Stimulated activated CD4-positive, alpha-beta T cell treated with anti-CD3 and anti-CD28 coated beads, Interleukin-4, amount 100 ng/mL, for 24 hours (primary cell): ENCODE results near the gene DSN1.
"Not testable (repeated sequence)": the region's sequence is repeated elsewhere in the genome, so short reads cannot be mapped to it uniquely, and the experiment has no call there.

Experiments used
- DNase-seq: peaks from one replicate; pipeline ENCODE4 v3.0.0-alpha.2; 2020

The DSN1 gene

GRCh38 chr20:36773597-36774390, at the start of gene DSN1:
Gene DSN1 (minus strand): TSS chr20:36773763. CDS start chr20:36771458, 2,305 bp downstream.
- DNase-seq = peak; percentile 98

DNA sequence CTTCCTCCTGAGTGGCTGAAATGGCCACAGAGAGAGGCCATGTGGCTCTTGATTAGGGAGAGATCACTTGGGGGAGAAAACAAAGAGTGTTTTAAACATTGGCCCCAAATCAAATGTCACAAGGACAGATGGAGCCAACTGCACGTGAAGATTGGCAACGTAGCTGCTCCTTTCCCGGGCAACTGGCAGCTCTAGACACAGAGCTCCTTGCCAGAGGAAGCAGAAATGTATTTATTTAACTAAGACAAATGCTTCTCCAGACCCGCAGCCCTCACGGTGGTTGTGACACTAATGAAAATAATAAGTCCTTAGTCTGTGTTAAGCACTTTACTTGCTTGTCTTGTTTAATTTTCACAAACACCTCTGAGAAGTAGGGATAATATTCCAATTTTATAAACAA, 49.6 kb upstream of the DSN1 start:
- no peak for DNase-seq

DNA sequence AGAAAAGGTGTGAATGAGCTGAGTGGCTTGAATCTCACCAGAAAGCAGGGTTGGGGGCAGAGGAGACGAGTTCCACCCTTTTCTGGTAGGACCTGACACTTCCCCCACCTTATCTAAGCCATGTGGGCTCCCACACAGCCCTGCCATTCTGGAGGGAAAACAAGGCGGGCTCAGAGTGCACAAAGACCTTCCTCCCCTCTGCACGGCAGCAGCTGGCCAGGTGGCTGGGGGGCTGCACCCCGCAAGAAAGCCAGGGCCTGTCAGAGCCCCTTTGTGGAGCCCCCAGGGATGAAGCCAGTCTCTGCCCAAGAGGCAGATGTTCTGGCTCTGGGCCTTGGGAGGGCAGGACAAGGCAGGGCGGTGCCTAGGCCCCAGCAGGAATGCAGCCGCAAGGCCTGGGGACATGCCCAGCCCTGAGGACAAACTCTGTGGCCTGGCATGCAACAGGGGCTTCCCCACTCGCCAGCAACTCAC, 48.4 kb upstream of the DSN1 start:
- no peak for DNase-seq

DNA sequence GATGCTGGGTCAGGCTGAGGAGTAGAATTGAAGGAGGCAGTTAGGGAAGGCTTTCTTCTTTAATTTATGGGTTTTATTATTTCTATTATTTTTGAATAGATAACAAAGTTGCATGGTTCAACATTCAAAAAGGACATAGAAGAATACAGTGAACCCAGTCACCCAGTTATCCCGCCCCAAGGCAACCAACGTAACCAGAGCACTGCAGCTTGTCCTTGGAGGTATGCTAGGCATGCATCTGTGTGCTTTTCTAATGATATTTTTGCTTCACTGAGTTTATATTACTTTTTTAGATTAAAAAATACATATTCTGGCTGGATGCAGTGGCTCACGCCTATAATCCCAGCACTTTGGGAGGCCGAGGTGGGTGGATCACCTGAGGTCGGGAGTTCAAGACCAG, 47.4 kb upstream of the DSN1 start:
- DNase-seq = no peak

DNA sequence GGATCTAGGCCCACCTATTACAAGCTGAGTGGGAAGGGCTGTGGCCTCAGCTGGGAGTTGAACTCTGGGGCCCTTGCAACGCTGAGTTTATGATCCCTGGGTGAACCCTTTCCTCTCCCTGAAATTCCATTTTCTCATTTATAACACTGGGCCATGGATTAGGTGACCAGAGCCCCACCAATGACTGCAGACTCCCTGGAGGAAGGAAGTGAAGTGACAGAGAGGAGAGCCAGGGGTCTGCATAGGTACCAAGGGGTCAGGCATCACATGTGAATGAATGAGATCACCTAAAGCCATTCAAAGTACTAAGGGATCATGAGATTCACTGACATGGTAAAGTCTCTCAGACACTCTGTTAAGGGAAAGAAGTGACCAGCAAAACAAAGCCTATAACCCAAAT, 46.5 kb upstream of the DSN1 start:
- no peak for DNase-seq

DNA sequence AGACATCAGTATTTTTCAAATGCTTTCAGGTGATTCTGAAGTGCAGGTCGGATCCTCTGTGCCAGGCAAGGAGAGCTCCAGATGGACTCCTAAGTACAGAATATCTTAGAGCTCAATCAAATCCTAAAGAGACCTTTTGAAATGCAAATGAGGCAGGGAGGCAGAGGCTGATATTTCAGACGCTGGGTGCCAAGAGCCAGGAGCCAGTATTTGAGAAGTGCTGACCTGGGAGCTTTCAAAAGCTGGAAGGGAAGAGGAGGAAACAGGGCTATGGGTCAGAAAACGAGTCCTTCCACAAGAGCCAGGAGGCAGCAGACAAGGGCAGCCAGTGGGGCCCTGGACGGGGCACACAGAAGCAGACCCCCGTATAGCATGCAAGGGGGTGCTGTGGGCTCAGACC, 46.1 kb upstream of the DSN1 start:
- no peak for DNase-seq

- DNase-seq = no peak
These were observed 45.3 kb upstream of the DSN1 start for GRCh38 chr20:36818861-36819260.

- DNase-seq = no peak
These were observed 44.6 kb upstream of the DSN1 start for GRCh38 chr20:36818185-36818584.

- DNase-seq = no peak
These were observed 43.9 kb upstream of the DSN1 start for GRCh38 chr20:36817496-36817895.

- DNase-seq = no peak
These were observed 42.0 kb upstream of the DSN1 start for GRCh38 chr20:36815454-36816091.

GRCh38 chr20:36812594-36813463, 39.3 kb upstream of the DSN1 start:
- no peak for DNase-seq

DNA sequence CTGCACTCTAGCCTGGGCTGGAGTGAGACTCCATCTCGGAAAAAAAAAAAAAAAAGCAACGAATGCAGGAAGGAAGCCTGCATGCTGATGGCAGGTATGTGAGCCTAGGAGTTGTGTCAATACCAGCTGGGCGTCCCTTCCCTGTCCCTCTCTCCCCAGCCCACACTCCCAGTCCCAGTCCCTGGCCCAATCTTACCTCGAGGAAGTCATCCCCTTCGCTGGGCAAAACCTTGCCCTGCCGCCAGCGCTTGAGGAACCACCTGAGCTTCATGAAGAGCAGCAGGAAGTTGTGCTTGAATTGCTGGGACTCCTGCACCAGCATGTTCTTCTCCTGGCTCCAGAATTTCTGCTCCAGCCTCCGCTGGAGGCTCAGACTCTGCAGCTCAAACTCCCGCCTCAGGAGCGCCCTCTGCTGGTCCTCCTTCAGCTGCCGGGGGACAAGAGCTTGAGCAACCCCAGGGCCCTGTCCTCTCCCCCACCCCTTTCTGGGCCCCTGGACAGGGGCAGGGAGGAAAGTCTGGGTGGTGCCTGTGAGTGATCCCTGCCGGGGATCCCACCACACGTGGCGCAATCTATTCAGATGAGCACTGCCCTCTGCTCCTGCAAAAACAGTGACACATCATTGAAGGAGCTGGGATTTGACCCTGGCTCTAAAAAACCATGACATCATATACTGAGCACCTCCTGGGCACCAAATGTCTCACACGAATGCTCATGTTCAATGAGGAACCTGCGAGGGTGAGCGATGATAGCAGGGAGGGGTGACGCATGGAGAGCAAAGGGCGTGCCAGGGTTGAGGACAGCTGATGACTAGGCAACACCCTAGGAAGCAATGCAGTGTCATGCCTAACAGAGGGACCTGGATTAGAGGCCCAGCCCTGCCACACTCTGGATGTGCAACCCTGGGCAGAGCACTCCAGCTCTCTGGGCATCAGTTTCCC, 35.0 kb upstream of the DSN1 start:
- peak; percentile 78 for DNase-seq

DNA sequence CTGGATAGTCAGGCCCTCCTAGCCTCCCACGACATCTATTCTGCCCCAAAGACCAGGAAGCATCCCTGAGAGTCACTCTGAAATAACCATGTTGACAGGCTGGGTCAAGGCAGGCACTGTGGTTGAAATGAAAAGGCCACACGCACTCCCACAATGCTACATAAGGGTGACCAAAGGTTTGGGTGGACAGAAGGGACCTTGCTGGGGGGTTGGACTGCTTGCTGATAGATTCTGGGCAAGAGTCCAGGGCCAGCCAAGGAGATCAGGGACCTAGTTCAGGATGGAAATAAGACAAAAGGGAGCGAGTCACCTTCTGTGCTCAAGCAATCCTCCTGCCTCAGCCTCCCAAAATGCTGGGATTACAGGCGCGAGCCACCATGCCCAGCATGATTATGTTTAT, 32.5 kb upstream of the DSN1 start:
- DNase-seq = no peak

- no peak for DNase-seq
These were observed 31.8 kb upstream of the DSN1 start for GRCh38 chr20:36805396-36805795.

GRCh38 chr20:36804425-36804824, 30.9 kb upstream of the DSN1 start:
- DNase-seq = no peak

- no peak for DNase-seq
These were observed 29.0 kb upstream of the DSN1 start for GRCh38 chr20:36802326-36803222.

DNA sequence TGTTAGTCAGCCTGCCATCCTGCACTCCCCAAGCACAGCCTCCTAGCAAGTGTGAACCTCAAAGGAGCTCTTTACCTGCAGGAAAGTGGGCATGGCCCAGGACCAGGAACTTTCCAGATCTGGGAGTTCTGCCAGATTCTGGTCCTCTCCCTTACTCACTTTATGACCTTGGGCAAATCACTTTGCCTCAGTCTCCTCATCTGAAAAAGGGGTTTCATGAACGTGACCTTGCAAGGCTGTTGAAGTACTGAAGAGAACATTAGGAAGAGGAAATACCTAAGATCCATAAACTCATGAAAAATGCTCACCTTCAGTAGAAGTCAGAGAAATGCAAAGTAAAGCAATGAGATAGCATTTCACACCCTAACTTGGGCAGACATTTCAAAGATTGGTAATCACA, 26.8 kb upstream of the DSN1 start:
- no peak for DNase-seq

- not testable (repeated sequence) for DNase-seq
These were observed 25.8 kb upstream of the DSN1 start for GRCh38 chr20:36799313-36799712.

GRCh38 chr20:36796875-36797274, 23.3 kb upstream of the DSN1 start:
- DNase-seq = no peak

DNA sequence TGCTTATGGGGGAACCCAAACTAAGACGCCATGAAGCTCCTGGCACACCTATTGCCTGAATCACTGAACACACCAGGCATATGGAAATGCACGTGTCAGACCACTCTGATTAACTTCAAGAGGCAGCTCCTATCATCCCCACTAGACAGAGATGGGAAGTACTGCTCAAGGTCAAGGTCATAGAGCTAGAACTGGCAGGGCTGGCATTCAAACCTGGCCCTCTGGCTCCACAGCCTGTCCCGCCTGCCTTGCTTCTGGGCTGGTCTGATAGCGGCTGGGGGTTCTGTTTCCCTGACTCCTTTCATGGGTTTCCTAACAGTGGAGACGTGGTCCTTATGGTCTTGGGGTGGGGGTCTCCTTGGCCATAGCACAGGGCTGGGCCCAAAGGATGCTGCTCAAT, 22.6 kb upstream of the DSN1 start:
- no peak for DNase-seq

DNA sequence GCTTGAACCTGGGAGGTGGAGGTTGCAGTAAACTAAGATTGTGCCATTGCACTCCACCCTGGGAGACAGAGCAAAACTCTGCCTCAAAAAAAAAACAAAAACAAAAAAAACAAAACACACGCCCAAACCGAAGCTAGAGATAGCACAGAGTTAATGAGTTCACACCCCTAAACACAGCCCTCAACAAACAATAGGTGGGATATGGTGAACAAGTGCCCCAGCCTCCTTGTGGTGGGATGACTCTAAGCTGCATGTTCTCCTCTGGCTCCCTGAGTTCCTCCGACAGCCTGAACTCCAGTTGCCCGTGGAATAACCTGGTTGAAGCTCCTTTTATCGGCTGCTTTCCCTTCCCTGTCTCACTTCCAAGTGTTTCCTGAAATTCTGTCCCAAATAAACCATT, 22.1 kb upstream of the DSN1 start:
- no peak for DNase-seq
